Small intestine (tissue), 7 donors: ENCODE data around the gene C10orf62. TPM values are rescaled to one million over a fixed set of nuclear protein-coding genes. Genes with fewer than 3 reads are reported as not detected.
"Not testable (repeated sequence)": the region's sequence is repeated elsewhere in the genome, so short reads cannot be mapped to it uniquely, and the experiment has no call there.

ENCODE experiments used
- DNase-seq, 2 donors: peaks; one replicate each; pipeline versions ENCODE4 v3.0.0 to v3.0.0-alpha.2; 2013
- FAIRE-seq: peaks from 2 replicates; lab custom pipeline; 2012; peaks lifted over from hg19 to GRCh38; lab: Jason Lieb, UNC
- H3K27ac ChIP-seq, 3 donors: one replicate each; pipeline ENCODE4 v1.5.1; 2013; ENCODE audit warnings: low read length in 2 of 3, mild to moderate bottlenecking in 2 of 3, control low read depth in 1 of 3, inconsistent platforms in 1 of 3, low read depth in 1 of 3, moderate library complexity in 1 of 3
- H3K27me3 ChIP-seq, 3 donors: one replicate each; pipeline ENCODE4 v1.6.1; 2013; ENCODE audit warnings: low read length in 3 of 3, inconsistent platforms in 1 of 3; ENCODE audit not compliant: control insufficient read depth in 3 of 3, insufficient read depth in 3 of 3
- H3K36me3 ChIP-seq, 3 donors: one replicate each; pipeline ENCODE4 v1.6.1; 2013; ENCODE audit warnings: low read length in 3 of 3, inconsistent platforms in 1 of 3, low read depth in 1 of 3, mild to moderate bottlenecking in 1 of 3, moderate library complexity in 1 of 3; ENCODE audit not compliant: control insufficient read depth in 3 of 3, insufficient read depth in 2 of 3
- H3K4me1 ChIP-seq, 3 donors: one replicate each; pipeline ENCODE4 v1.6.1; 2013; ENCODE audit warnings: low read length in 2 of 3, inconsistent platforms in 1 of 3, low read depth in 1 of 3, mild to moderate bottlenecking in 1 of 3, moderate library complexity in 1 of 3; ENCODE audit not compliant: control insufficient read depth in 3 of 3, insufficient read depth in 2 of 3
- H3K4me3 ChIP-seq, 3 donors: one replicate each; pipeline ENCODE4 v1.5.1; 2013; ENCODE audit warnings: low read length in 3 of 3, control low read depth in 1 of 3, inconsistent platforms in 1 of 3, low read depth in 1 of 3, mild to moderate bottlenecking in 1 of 3, moderate library complexity in 1 of 3
- H3K9me3 ChIP-seq, 2 donors: one replicate each; pipeline ENCODE4 v1.6.1; 2013; ENCODE audit warnings: low read depth in 1 of 2, low read length in 1 of 2; ENCODE audit not compliant: control insufficient read depth in 2 of 2, insufficient read depth in 1 of 2
- WGBS, 3 donors: extraction: QIAGEN DNeasy Blood & Tissue Kit; methylation state at CpG; one replicate each; pipeline ENCODE4 v1.1.7; 2013; 5-methylcytosine and 5-hydroxymethylcytosine counted together
- polyA plus RNA-seq, 4 donors: library from polyadenylated mRNA; stranded (reverse) in 3 of 4; unstranded in 1 of 4; fragments of 200-250 nt in 3 of 4; fragments of 120-200 nt in 1 of 4; gene quantifications; one replicate each; pipeline versions ENCODE4 v1.2.1 to v1.2.3, GENCODE V29; 2013
- donor health status: healthy with polysubstance abuse.
- donor health status: control.
- donor health status: control.
- donor health status: Bipolar disorder and iron deficiency.
- donor health status: healthy.

C10orf62 gene
- polyA plus RNA-seq, 4 donors = 0.41 TPM; not detected in 3

- WGBS, 3 donors = 86 to 97% (median 93%) methylated on average over 1 of the region's 1 CpG
- Histone ChIP-seq H3K36me3 (no peaks in the 10 kb centered on the region), H3K4me3 (no peak overlapping the region), H3K9me3 (no peaks in the 10 kb centered on the region), H3K4me1 (peaks cover 0 to 4% (median 0%) of the 10 kb centered on the region in 3 donors), H3K27me3 (no peaks in the 10 kb centered on the region), H3K27ac (no peak overlapping the region)
- no peak for FAIRE-seq
- DNase-seq = no peak
These were observed 46.1 kb downstream of the C10orf62 start for GRCh38 chr10:97635577-97635976.

GRCh38 chr10:97639090-97639489, 49.6 kb downstream of the C10orf62 start:
- H3K36me3 ChIP-seq, H3K27ac ChIP-seq, DNase-seq, H3K4me3 ChIP-seq, H3K9me3 ChIP-seq, H3K4me1 ChIP-seq, FAIRE-seq, H3K27me3 ChIP-seq: not testable (repeated sequence)
- WGBS, 3 donors = 81 to 92% (median 89%) methylated on average over 3 of the region's 3 CpGs

DNA sequence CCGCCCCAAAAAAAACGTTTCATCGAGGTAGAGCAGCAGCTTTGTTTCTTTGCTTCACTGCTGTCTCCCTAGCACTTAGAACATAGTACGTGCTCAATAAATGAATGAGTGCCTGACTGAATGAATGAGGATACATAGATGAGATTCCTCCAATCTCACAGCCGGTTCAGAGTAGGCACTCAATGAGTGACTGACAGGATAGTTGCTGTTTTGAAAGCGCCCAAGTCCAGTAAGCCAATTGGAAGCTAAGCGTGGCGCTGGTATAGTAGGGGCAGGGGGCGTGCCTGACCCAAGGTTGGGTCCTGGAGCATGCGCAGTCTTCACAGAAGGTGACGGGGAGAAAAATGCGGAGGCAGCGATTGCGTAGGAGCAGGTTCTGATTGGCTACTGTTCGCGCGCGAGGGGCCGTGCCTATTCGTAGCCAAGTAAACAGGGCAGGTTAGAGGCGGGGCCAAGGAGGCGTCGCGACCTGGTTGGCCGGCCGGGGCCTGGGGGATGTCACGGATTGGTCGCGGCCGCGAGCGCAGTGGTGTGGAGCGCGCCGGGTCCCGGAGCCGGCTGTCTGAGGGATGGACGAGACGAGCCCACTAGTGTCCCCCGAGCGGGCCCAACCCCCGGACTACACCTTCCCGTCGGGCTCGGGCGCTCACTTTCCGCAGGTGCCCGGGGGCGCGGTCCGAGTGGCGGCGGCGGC, 50.8 kb downstream of the C10orf62 start, which contains the start of gene PI4K2A:
PI4K2A (plus strand) TSS at position 498 of the 694 bp plus-strand sequence; CDS start at position 570, 72 bp downstream.
- H3K4me1 ChIP-seq = peaks cover 3 to 9% (median 8%) of the 10 kb centered on the region in 3 donors
- peak; percentile 99 for DNase-seq
- H3K27me3 ChIP-seq = no peaks in the 10 kb centered on the region
- peak within 1 kb of the TSS; percentile 42 to 92 (median 57) for H3K27ac ChIP-seq
- 2 to 3% (median 3%) methylated on average over 29 to 54 of the region's 54 CpGs for WGBS, 3 donors
- H3K36me3 ChIP-seq = peaks cover 0 to 14% (median 3%) of the 10 kb centered on the region in 3 donors
- no peak for FAIRE-seq
- H3K9me3 ChIP-seq = no peaks in the 10 kb centered on the region
- H3K4me3 ChIP-seq = peak within 1 kb of the TSS; percentile 84 to 98 (median 89)

Other genes starting within 250 kb of the C10orf62 start
- gene RRP12, start 188.4 kb upstream of the C10orf62 start, polyA plus RNA-seq = 10 to 100 TPM in 2 of 4 donors, 1 to 10 TPM in 2; 6.0 to 24.5 (median 12.5) TPM
- 100 to 1,000 TPM; 129 to 300 (median 235) TPM for gene PGAM1, start 163.5 kb upstream of the C10orf62 start, polyA plus RNA-seq
- 10 to 100 TPM; 33.8 to 47.1 (median 37.9) TPM for gene EXOSC1, start 143.7 kb upstream of the C10orf62 start, polyA plus RNA-seq
- gene ZDHHC16, start 143.5 kb upstream of the C10orf62 start, polyA plus RNA-seq = 10 to 100 TPM; 17.0 to 36.0 (median 28.9) TPM
- gene MMS19, start 91.3 kb upstream of the C10orf62 start, polyA plus RNA-seq = 10 to 100 TPM; 44.7 to 55.3 (median 50.5) TPM
- gene UBTD1, start 90.8 kb upstream of the C10orf62 start, polyA plus RNA-seq = 1 to 10 TPM; 1.1 to 7.6 (median 4.8) TPM
- 1 to 10 TPM in 2 of 4 donors, under 1 TPM in 2; 0.04 to 8.6 (median 2.0) TPM for gene ANKRD2, start 16.9 kb upstream of the C10orf62 start, polyA plus RNA-seq
- 10 to 100 TPM in 1 of 4 donors, under 1 TPM in 3; 0.45 to 12.1 (median 0.66) TPM for gene HOGA1, start 5.3 kb upstream of the C10orf62 start, polyA plus RNA-seq
- 10 to 100 TPM in 1 of 4 donors, 1 to 10 TPM in 1, not detected in 2; 4.0 to 15.5 TPM for gene MORN4, start 43.8 kb downstream of the C10orf62 start, polyA plus RNA-seq
- 10 to 100 TPM in 3 of 4 donors, 1 to 10 TPM in 1; 9.5 to 34.0 (median 12.0) TPM for gene PI4K2A, start 51.0 kb downstream of the C10orf62 start, polyA plus RNA-seq
- 10 to 100 TPM; 18.2 to 64.9 (median 46.8) TPM for gene AVPI1, start 97.5 kb downstream of the C10orf62 start, polyA plus RNA-seq
- gene MARVELD1, start 124.0 kb downstream of the C10orf62 start, polyA plus RNA-seq = 10 to 100 TPM in 2 of 4 donors, 1 to 10 TPM in 2; 1.6 to 35.2 (median 10.2) TPM
- gene ZFYVE27, start 147.4 kb downstream of the C10orf62 start, polyA plus RNA-seq = 10 to 100 TPM; 21.6 to 53.9 (median 29.7) TPM
- gene SFRP5, start 182.3 kb downstream of the C10orf62 start, polyA plus RNA-seq = 100 to 1,000 TPM in 1 of 4 donors, 10 to 100 TPM in 3; 12.7 to 110 (median 53.8) TPM